SK-N-SH treated with all-trans-retinoic acid at 6 μM for 48 hours (cell line): ENCODE data around the gene KIF3C.
"Not testable (repeated sequence)": the region's sequence is repeated elsewhere in the genome, so short reads cannot be mapped to it uniquely, and the experiment has no call there.

Source experiments
- ATAC-seq: fragments of 200-7000 bp; cut with Tn5 transposase; 3 replicates; pipeline ENCODE4 v1.9.1; 2020; ENCODE audit warnings: mild to moderate bottlenecking, moderate library complexity
- ARNTL ChIP-seq: fragments of 450-650 bp; formaldehyde crosslinking; IDR thresholded peaks from 2 replicates; pipeline ENCODE4 v1.5.0; 2020; ENCODE audit warnings: low read depth, mild to moderate bottlenecking, moderate library complexity, borderline replicate concordance
- BACH2 ChIP-seq: fragments of 250-450 bp; sonication (Bioruptor Pico); IDR thresholded peaks from 2 replicates; pipeline ENCODE4 v1.9.0; 2021; ENCODE audit warnings: mild to moderate bottlenecking, borderline replicate concordance
- CSDC2 ChIP-seq: fragments of 250-450 bp; sonication (Bioruptor Pico); IDR thresholded peaks from 2 replicates; pipeline ENCODE4 v1.5.0; 2020; ENCODE audit warnings: mild to moderate bottlenecking, moderate library complexity
- CSRNP3 ChIP-seq: fragments of 250-450 bp; sonication (Bioruptor Pico); IDR thresholded peaks from 2 replicates; pipeline ENCODE4 v1.5.1; 2021; ENCODE audit warnings: mild to moderate bottlenecking, moderate library complexity
- ESRRG ChIP-seq: fragments of 250-450 bp; sonication (Bioruptor Pico); IDR thresholded peaks from 2 replicates; pipeline ENCODE4 v1.6.1; 2021; ENCODE audit warnings: mild to moderate bottlenecking
- ISL1 ChIP-seq: fragments of 250-450 bp; sonication (Bioruptor Pico); IDR thresholded peaks from 2 replicates; pipeline ENCODE4 v2.1.2; 2022; ENCODE audit warnings: mild to moderate bottlenecking, moderate library complexity
- OSR1 ChIP-seq: fragments of 250-450 bp; sonication (Bioruptor Pico); IDR thresholded peaks from 2 replicates; pipeline ENCODE4 v1.8.0; 2022; ENCODE audit warnings: moderate library complexity, mild to moderate bottlenecking, inconsistent platforms
- PATZ1 ChIP-seq: fragments of 250-450 bp; sonication (Bioruptor Pico); IDR thresholded peaks from 2 replicates; pipeline ENCODE4 v1.8.0; 2020; ENCODE audit warnings: mild to moderate bottlenecking, moderate library complexity, borderline replicate concordance
- PPARA ChIP-seq: fragments of 250-450 bp; sonication (Bioruptor Pico); IDR thresholded peaks from 2 replicates; pipeline ENCODE4 v1.5.0; 2020; ENCODE audit warnings: mild to moderate bottlenecking, borderline replicate concordance
- RARB ChIP-seq: fragments of 250-450 bp; sonication (Bioruptor Pico); IDR thresholded peaks from 2 replicates; pipeline ENCODE4 v1.8.0; 2021; ENCODE audit warnings: mild to moderate bottlenecking, moderate library complexity
- SNAI2 ChIP-seq: fragments of 250-450 bp; sonication (Bioruptor Pico); IDR thresholded peaks from 2 replicates; pipeline ENCODE4 v1.5.0; 2020; ENCODE audit warnings: mild to moderate bottlenecking, moderate library complexity
- TCF4 ChIP-seq: fragments of 250-450 bp; sonication (Bioruptor Pico); IDR thresholded peaks from 2 replicates; pipeline ENCODE4 v1.8.0; 2021; ENCODE audit warnings: mild to moderate bottlenecking, moderate library complexity, borderline replicate concordance
- TOX ChIP-seq: fragments of 250-450 bp; sonication (Bioruptor Pico); IDR thresholded peaks from 2 replicates; pipeline ENCODE4 v1.8.0; 2021; ENCODE audit warnings: mild to moderate bottlenecking, moderate library complexity, borderline replicate concordance
- ZC3H10 ChIP-seq: fragments of 250-450 bp; sonication (Bioruptor Pico); IDR thresholded peaks from 2 replicates; pipeline ENCODE4 v1.5.1; 2021; ENCODE audit warnings: mild to moderate bottlenecking, moderate library complexity
- ZFP3 ChIP-seq: fragments of 250-450 bp; sonication (Bioruptor Pico); IDR thresholded peaks from 2 replicates; pipeline ENCODE4 v1.5.0; 2020; ENCODE audit warnings: mild to moderate bottlenecking, moderate library complexity
- ZFP30 ChIP-seq: fragments of 450-650 bp; formaldehyde crosslinking; IDR thresholded peaks from 2 replicates; pipeline ENCODE4 v1.5.0; 2022; ENCODE audit warnings: mild to moderate bottlenecking, moderate library complexity
- ZNF565 ChIP-seq: fragments of 450-650 bp; formaldehyde crosslinking; conservative IDR thresholded peaks from 2 replicates; pipeline ENCODE4 v1.5.0; 2020; ENCODE audit warnings: low read depth, mild to moderate bottlenecking, moderate library complexity
- ZNF70 ChIP-seq: fragments of 450-650 bp; formaldehyde crosslinking; IDR thresholded peaks from 2 replicates; pipeline ENCODE4 v1.5.0; 2020; ENCODE audit warnings: mild to moderate bottlenecking, moderate library complexity
- ZNF8 ChIP-seq: fragments of 450-650 bp; formaldehyde crosslinking; IDR thresholded peaks from 2 replicates; pipeline ENCODE4 v1.5.0; 2020; ENCODE audit warnings: mild to moderate bottlenecking, moderate library complexity
- TF ChIP-seq, protein P1 (sequence below): fragments of 250-450 bp; sonication (Bioruptor Pico); IDR thresholded peaks from 2 replicates; pipeline ENCODE4 v1.5.0; 2020; ENCODE audit warnings: mild to moderate bottlenecking, moderate library complexity
- TF ChIP-seq, protein P2 (sequence below): fragments of 250-450 bp; sonication (Bioruptor Pico); IDR thresholded peaks from 2 replicates; pipeline ENCODE4 v1.5.1; 2020; ENCODE audit warnings: low read depth, mild to moderate bottlenecking, moderate library complexity
- TF ChIP-seq, protein P3 (sequence below): fragments of 250-450 bp; sonication (Bioruptor Pico); IDR thresholded peaks from 2 replicates; pipeline ENCODE4 v1.8.0; 2021; ENCODE audit warnings: low read depth, mild to moderate bottlenecking, moderate library complexity, borderline replicate concordance

The KIF3C gene

GRCh38 chr2:25964891-25965290, 17.4 kb downstream of the KIF3C start (continued):
- TF ChIP-seq, protein P1, sequence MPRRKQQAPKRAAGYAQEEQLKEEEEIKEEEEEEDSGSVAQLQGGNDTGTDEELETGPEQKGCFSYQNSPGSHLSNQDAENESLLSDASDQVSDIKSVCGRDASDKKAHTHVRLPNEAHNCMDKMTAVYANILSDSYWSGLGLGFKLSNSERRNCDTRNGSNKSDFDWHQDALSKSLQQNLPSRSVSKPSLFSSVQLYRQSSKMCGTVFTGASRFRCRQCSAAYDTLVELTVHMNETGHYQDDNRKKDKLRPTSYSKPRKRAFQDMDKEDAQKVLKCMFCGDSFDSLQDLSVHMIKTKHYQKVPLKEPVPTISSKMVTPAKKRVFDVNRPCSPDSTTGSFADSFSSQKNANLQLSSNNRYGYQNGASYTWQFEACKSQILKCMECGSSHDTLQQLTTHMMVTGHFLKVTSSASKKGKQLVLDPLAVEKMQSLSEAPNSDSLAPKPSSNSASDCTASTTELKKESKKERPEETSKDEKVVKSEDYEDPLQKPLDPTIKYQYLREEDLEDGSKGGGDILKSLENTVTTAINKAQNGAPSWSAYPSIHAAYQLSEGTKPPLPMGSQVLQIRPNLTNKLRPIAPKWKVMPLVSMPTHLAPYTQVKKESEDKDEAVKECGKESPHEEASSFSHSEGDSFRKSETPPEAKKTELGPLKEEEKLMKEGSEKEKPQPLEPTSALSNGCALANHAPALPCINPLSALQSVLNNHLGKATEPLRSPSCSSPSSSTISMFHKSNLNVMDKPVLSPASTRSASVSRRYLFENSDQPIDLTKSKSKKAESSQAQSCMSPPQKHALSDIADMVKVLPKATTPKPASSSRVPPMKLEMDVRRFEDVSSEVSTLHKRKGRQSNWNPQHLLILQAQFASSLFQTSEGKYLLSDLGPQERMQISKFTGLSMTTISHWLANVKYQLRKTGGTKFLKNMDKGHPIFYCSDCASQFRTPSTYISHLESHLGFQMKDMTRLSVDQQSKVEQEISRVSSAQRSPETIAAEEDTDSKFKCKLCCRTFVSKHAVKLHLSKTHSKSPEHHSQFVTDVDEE = no peak

- TF ChIP-seq PATZ1 (CRISPR knock-in tag) (no peak), ZFP30 (CRISPR knock-in tag) (no peak), ISL1 (CRISPR knock-in tag) (no peak), TOX (CRISPR knock-in tag) (no peak), ZNF565 (CRISPR knock-in tag) (no peak), CSDC2 (no peak), OSR1 (CRISPR knock-in tag) (no peak), TCF4 (CRISPR knock-in tag) (no peak), ARNTL (CRISPR knock-in tag) (no peak), ZNF70 (no peak), SNAI2 (no peak), CSRNP3 (CRISPR knock-in tag) (no peak), PPARA (no peak), RARB (CRISPR knock-in tag) (no peak), ZNF8 (CRISPR knock-in tag) (no peak)
- TF ChIP-seq, protein P2, sequence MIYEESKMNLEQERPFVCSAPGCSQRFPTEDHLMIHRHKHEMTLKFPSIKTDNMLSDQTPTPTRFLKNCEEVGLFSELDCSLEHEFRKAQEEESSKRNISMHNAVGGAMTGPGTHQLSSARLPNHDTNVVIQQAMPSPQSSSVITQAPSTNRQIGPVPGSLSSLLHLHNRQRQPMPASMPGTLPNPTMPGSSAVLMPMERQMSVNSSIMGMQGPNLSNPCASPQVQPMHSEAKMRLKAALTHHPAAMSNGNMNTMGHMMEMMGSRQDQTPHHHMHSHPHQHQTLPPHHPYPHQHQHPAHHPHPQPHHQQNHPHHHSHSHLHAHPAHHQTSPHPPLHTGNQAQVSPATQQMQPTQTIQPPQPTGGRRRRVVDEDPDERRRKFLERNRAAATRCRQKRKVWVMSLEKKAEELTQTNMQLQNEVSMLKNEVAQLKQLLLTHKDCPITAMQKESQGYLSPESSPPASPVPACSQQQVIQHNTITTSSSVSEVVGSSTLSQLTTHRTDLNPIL (CRISPR knock-in tag) = no peak
- peak; percentile 63 for ATAC-seq
Measured at GRCh38 chr2:25960920-25961319, 21.4 kb downstream of the KIF3C start.

GRCh38 chr2:25960396-25960795, 21.9 kb downstream of the KIF3C start:
- TF ChIP-seq ZFP30 (CRISPR knock-in tag) = no peak
- no peak for TF ChIP-seq ZC3H10 (CRISPR knock-in tag)
- ATAC-seq = no peak

DNA sequence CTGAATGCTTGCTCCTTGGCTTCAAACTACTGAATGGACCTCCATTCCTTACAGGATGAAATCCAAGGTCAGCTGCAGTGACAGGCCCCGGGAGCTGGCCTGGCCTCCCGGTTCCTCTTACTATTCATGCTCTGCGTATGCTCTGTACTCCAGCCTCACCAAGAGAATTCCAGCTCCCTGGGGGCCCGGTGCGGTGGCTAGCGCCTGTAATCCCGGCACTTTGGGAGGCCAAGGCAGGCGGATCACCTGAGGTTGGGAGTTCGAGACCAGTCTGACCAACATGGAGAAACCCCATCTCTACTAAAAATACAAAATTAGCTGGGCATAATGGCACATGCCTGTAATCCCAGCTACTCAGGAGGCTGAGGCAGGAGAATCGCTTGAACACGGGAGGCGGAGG, 23.7 kb downstream of the KIF3C start:
- ATAC-seq = not testable (repeated sequence)

DNA sequence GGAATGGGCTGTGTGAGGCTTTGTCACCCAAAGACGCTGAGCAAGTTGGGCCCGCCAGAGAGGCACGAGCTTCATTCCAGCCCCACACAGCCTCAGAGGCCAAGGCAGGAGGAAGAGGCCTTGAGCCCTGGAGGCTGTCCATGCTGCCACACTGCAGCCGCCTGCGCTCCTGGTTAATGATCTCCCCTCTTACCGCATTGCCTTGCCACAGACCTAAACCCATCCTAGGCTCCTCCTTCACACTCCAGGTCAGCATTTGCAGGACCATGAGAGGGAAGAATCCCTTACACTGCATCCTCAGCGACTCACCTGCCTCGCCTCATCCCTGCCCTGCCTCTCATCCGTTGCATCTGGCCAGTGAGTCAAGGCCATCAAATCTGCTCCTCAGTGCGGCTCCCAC, 24.6 kb downstream of the KIF3C start:
- ATAC-seq = no peak
- no peak for TF ChIP-seq OSR1 (CRISPR knock-in tag)
- TF ChIP-seq BACH2 (CRISPR knock-in tag) = no peak
- TF ChIP-seq TCF4 (CRISPR knock-in tag) = no peak
- no peak for TF ChIP-seq ZFP30 (CRISPR knock-in tag)
- TF ChIP-seq, protein P3, sequence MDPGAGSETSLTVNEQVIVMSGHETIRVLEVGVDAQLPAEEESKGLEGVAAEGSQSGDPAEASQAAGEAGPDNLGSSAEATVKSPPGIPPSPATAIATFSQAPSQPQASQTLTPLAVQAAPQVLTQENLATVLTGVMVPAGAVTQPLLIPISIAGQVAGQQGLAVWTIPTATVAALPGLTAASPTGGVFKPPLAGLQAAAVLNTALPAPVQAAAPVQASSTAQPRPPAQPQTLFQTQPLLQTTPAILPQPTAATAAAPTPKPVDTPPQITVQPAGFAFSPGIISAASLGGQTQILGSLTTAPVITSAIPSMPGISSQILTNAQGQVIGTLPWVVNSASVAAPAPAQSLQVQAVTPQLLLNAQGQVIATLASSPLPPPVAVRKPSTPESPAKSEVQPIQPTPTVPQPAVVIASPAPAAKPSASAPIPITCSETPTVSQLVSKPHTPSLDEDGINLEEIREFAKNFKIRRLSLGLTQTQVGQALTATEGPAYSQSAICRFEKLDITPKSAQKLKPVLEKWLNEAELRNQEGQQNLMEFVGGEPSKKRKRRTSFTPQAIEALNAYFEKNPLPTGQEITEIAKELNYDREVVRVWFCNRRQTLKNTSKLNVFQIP (CRISPR knock-in tag) = no peak
- TF ChIP-seq CSDC2 = no peak
- TF ChIP-seq SNAI2 = no peak
- no peak for TF ChIP-seq ESRRG (CRISPR knock-in tag)
- no peak for TF ChIP-seq ZFP3
- TF ChIP-seq RARB (CRISPR knock-in tag) = no peak
- TF ChIP-seq ISL1 (CRISPR knock-in tag) = no peak
- TF ChIP-seq ARNTL (CRISPR knock-in tag) = no peak
- no peak for TF ChIP-seq ZC3H10 (CRISPR knock-in tag)
- no peak for TF ChIP-seq ZNF565 (CRISPR knock-in tag)
- no peak for TF ChIP-seq PATZ1 (CRISPR knock-in tag)
- TF ChIP-seq CSRNP3 (CRISPR knock-in tag) = no peak
